Stimulated activated naive CD8-positive, alpha-beta T cell treated with anti-CD3 and anti-CD28 coated beads, Interleukin-15, Interleukin-2, amounts not matched to agents 100 ng/mL and 50 ng/mL, for 24 hours (primary cell): Measurements from ENCODE around the gene MLLT6.

Experiments used
- H3K27ac Mint-ChIP-seq: one replicate; pipeline ENCODE4 v1.8.0; 2021; ENCODE audit warnings: mild to moderate bottlenecking, mixed read lengths
- H3K27me3 Mint-ChIP-seq: one replicate; pipeline ENCODE4 v1.8.0; 2021; ENCODE audit warnings: mixed read lengths
- H3K36me3 Mint-ChIP-seq: one replicate; pipeline ENCODE4 v1.8.0; 2021; ENCODE audit warnings: low read depth, mixed read lengths
- H3K4me1 Mint-ChIP-seq: one replicate; pipeline ENCODE4 v1.8.0; 2021; ENCODE audit warnings: low read depth, mixed read lengths
- H3K4me3 Mint-ChIP-seq: one replicate; pipeline ENCODE4 v1.8.0; 2021; ENCODE audit warnings: mild to moderate bottlenecking, mixed read lengths
- H3K9me3 Mint-ChIP-seq: one replicate; pipeline ENCODE4 v1.8.0; 2021; ENCODE audit warnings: mixed read lengths

MLLT6 gene

DNA sequence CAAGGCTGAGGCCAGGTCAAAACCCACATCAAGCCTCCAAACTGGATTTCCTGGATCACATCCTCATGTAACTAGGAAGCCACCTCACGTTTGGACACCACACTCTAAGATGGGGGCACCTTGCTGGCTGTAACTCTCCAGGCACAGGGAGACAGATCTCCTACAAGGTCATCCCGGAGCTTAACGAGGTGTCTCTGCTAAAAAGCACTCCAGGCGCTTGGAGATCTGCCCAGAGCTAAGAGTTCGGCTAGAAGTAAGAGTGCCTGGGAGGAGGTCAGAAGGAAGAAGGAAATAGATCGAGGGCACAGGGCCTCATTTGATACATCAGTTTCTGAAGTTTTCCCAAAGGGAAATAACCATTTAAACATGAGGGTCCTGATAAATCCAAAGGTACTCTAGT is 63.3 kb downstream of the MLLT6 start:
- H3K27me3 Mint-ChIP-seq = no peaks in the 10 kb centered on the region
- no peak overlapping the region for H3K4me3 Mint-ChIP-seq
- no peak overlapping the region for H3K27ac Mint-ChIP-seq
- no peaks in the 10 kb centered on the region for H3K4me1 Mint-ChIP-seq
- H3K9me3 Mint-ChIP-seq = no peaks in the 10 kb centered on the region
- H3K36me3 Mint-ChIP-seq = peaks cover 78% of the 10 kb centered on the region

DNA sequence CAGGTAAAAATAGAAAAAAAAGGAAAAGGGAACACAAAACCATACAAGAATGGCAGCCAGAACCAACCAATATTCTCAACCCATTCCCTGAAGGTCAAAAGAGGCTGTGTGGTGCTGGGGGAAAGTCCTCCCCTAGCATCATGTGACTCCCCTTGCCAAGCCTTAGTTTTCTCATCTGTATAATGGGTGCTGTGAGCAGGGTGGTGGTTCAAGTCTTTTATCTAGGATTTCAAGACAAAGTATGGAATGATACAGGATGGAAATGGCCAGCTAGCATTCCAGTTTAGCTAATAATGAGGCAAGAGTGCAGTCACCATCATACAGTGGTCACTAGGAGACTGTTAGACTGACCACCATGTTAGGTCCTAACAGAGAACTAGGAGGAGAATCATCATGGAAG is 68.2 kb downstream of the MLLT6 start:
- no peaks in the 10 kb centered on the region for H3K4me1 Mint-ChIP-seq
- no peak overlapping the region for H3K27ac Mint-ChIP-seq

DNA sequence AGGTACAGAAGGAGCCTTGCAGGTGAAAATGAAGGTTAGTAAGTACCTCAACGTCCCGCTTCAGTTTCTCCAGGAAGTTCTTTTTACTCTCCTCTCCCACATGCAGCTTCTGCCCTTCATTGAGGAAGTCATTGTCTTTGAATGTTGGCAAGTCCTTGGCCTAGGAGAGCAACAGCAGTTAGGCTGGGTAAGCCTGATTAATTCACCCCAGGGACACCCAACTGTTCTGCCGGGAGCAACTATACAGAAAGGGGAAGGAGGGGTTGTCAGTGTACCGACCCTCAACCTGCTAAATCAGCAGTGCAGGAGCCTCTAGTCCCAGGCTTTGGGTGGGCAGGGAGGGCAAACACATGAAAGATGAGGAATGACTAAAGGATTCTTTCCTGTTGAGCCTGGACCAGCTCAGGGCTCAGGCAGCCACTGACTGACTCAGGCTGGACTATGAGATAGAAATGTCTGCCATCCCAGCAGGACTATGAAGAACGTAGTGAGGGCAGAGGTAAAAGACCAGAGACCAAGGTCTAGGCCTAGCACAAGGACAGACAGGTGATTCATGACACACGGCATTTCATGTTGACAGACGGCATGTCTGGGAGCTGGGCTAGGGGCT is 72.7 kb downstream of the MLLT6 start:
- no peaks in the 10 kb centered on the region for H3K27me3 Mint-ChIP-seq
- peaks cover 54% of the 10 kb centered on the region for H3K36me3 Mint-ChIP-seq
- H3K4me3 Mint-ChIP-seq = no peak overlapping the region
- H3K4me1 Mint-ChIP-seq = no peaks in the 10 kb centered on the region
- H3K27ac Mint-ChIP-seq = no peak overlapping the region
- H3K9me3 Mint-ChIP-seq = no peaks in the 10 kb centered on the region

More for the DNA sequence above, 68.2 kb downstream of the MLLT6 start:
- peaks cover 59% of the 10 kb centered on the region for H3K36me3 Mint-ChIP-seq
- no peak overlapping the region for H3K4me3 Mint-ChIP-seq
- H3K27me3 Mint-ChIP-seq = no peaks in the 10 kb centered on the region
- H3K9me3 Mint-ChIP-seq = no peaks in the 10 kb centered on the region
